ENCODE results near the gene DUS2. TPM values are rescaled to one million over a fixed set of nuclear protein-coding genes. Genes with fewer than 3 reads are reported as not detected.

The DUS2 gene
- total RNA-seq, 4 donors from 2014 or later: 9.2 to 13.1 (median 11.2) TPM

GRCh38 chr16:68083239-68083781 is 60.2 kb downstream of the DUS2 start:
- Histone ChIP-seq H3K9me3 (no peaks in the 10 kb centered on the region), H3K4me3 (no peak overlapping the region), H3K27me3 (no peaks in the 10 kb centered on the region), H3K4me1 (peaks cover 34 to 72% (median 53%) of the 10 kb centered on the region in 4 donors), H3K27ac (peak overlapping the region; percentile 98 to 100 (median 99)), H3K36me3 (no peaks in the 10 kb centered on the region)
- WGBS, 2 donors (ENCODE audit: low coverage in 1 of 2): 87 to 96% methylated on average over 3 to 4 of the region's 4 CpGs
- TF ChIP-seq POLR2AphosphoS5 (IDR thresholded peaks at IDR 0.05) (no peak), POLR2A (IDR thresholded peaks at IDR 0.05) (no peak), EP300 (IDR thresholded peaks at IDR 0.05; ENCODE audit: low read depth) (no peak)
- TF ChIP-seq, protein P1, sequence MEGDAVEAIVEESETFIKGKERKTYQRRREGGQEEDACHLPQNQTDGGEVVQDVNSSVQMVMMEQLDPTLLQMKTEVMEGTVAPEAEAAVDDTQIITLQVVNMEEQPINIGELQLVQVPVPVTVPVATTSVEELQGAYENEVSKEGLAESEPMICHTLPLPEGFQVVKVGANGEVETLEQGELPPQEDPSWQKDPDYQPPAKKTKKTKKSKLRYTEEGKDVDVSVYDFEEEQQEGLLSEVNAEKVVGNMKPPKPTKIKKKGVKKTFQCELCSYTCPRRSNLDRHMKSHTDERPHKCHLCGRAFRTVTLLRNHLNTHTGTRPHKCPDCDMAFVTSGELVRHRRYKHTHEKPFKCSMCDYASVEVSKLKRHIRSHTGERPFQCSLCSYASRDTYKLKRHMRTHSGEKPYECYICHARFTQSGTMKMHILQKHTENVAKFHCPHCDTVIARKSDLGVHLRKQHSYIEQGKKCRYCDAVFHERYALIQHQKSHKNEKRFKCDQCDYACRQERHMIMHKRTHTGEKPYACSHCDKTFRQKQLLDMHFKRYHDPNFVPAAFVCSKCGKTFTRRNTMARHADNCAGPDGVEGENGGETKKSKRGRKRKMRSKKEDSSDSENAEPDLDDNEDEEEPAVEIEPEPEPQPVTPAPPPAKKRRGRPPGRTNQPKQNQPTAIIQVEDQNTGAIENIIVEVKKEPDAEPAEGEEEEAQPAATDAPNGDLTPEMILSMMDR (IDR thresholded peaks at IDR 0.05): no peak
- intact Hi-C loops (cut with DNase I; ENCODE audit: low total_unique reads): loop anchor here (10.0 kb wide), 1 partner anchor 151 kb away; the partner anchor contains the start of gene ESRP2
- in situ Hi-C loops (cut with MboI; ENCODE audit: low pct_ligation_motif_present in 1 of 4, low pct_unique_long_range_greater_than_20kb in 1 of 4, low sequenced_read_pairs in 3 of 4): loop anchor here in 1 of 4 donors (25.0 kb wide), 1 partner anchor 154 kb away; the partner anchor contains the start of genes ESRP2 and PLA2G15
- DNase-seq: no peak

DNA sequence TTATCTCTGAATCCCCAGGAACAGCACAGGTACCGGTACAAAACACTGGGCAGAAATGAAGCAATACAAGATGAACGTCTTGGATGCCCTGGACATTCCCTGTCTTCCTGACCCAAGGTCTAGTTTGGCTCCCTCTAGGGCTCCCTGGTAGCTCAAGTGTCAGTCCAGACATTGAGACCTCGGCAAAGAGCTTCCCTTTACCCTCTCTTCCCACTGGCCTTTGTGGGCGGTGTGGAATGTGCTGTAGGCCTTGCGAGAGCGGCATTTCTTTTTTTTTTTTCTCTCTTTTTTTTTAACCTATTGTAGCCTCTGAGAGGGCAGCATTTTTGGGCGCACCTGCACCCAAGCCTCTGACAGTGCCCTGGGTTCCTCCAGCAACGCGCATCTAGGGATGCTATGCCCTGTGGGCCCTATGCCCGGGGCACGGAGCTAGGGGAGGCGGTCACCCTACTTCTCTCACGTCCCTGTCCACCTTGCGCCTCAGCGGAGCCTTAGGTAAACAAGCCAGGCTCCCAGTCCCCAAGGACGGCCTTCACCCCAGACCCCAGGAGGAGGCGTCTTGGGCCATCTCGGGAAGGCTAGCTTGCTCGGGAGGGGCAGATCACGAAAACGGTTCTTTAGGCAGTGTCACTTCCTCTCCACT is 60.9 kb downstream of the DUS2 start:
- Histone ChIP-seq H3K9me3 (no peaks in the 10 kb centered on the region), H3K27ac (peak overlapping the region; percentile 98 to 100 (median 99)), H3K4me1 (peaks cover 32 to 72% (median 51%) of the 10 kb centered on the region in 4 donors), H3K4me3 (peak overlapping the region in 3 of 4 donors; percentile 76 to 96 (median 90)), H3K27me3 (no peaks in the 10 kb centered on the region), H3K36me3 (no peaks in the 10 kb centered on the region)
- DNase-seq: no peak
- TF ChIP-seq EP300 (IDR thresholded peaks at IDR 0.05; ENCODE audit: low read depth): no peak
- TF ChIP-seq, protein P1 (IDR thresholded peaks at IDR 0.05): no peak
- no peak for TF ChIP-seq POLR2AphosphoS5 (IDR thresholded peaks at IDR 0.05)
- 39 to 44% methylated on average over 5 to 21 of the region's 21 CpGs for WGBS, 2 donors (ENCODE audit: low coverage in 1 of 2)
- in situ Hi-C loops (cut with MboI; ENCODE audit: low pct_ligation_motif_present in 1 of 4, low pct_unique_long_range_greater_than_20kb in 1 of 4, low sequenced_read_pairs in 3 of 4) (loop anchor here in 1 of 4 donors (25.0 kb wide), 1 partner anchor 153 kb away; the partner anchor contains the start of genes ESRP2 and PLA2G15), intact Hi-C loops (cut with DNase I; ENCODE audit: low total_unique reads) (loop anchor here (10.0 kb wide), 1 partner anchor 151 kb away; the partner anchor contains the start of gene ESRP2)

DNA sequence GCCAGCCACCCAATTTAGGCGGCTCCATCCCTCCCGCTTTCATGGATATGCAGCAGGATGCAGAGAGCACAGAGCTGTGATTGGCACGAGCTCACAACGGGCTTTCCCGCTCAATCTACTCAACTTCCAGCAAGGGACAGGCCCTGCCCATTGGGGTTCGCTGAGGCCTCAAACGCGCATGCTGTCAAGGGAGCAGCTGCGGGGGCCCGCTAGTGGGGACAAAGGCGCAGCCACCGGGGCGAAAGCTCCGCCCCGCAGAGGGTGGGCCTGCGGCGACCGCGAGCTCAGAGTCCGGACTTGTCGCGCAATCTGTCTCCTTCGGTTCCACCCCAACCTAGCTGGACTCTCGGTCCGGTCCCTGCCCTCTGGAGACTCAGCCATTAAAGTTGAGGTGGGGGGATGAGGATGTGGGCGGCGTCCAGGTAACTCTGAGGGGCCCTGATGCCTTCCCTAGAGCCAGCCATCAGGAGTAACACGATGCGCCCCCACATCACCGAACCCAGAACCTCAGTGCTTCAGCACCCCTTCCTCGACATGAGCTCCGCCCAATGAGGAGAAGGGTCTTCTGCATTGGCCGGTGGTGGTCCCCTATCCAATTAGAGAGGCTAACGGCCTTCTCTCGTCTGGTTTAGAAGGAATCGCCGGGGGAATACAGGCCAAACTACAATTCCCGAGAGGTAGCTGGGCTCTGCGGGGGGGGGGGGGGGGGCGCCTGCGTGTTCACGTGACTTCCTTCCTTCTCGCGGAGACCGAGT is 61.6 kb downstream of the DUS2 start:
- TF ChIP-seq, protein P1 (IDR thresholded peaks at IDR 0.05): peak in 3 of 5 experiments; percentile 10 to 34 (median 31)
- TF ChIP-seq POLR2A (IDR thresholded peaks at IDR 0.05): peak; percentile 64
- peak; percentile 10 to 77 (median 74) for TF ChIP-seq POLR2AphosphoS5 (IDR thresholded peaks at IDR 0.05)
- TF ChIP-seq EP300 (IDR thresholded peaks at IDR 0.05; ENCODE audit: low read depth): no peak
- peak overlapping the region; percentile 60 to 96 (median 83) for H3K4me3 ChIP-seq
- 16% methylated on average over 43 of the region's 45 CpGs; no CpG with 5 or more reads in 1 of the 2 donors for WGBS, 2 donors (ENCODE audit: low coverage in 1 of 2)
- peak; percentile 92 for DNase-seq
- H3K4me1 ChIP-seq: peaks cover 27 to 72% (median 45%) of the 10 kb centered on the region in 4 donors
- in situ Hi-C loops (cut with MboI; ENCODE audit: low pct_ligation_motif_present in 1 of 4, low pct_unique_long_range_greater_than_20kb in 1 of 4, low sequenced_read_pairs in 3 of 4): loop anchor here in 1 of 4 donors (25.0 kb wide), 1 partner anchor 153 kb away; the partner anchor contains the start of genes ESRP2 and PLA2G15
- H3K27ac ChIP-seq: peak overlapping the region; percentile 98 to 100 (median 99)
- no peaks in the 10 kb centered on the region for H3K36me3 ChIP-seq
- intact Hi-C loops (cut with DNase I; ENCODE audit: low total_unique reads): loop anchor here (10.0 kb wide), 1 partner anchor 150 kb away; the partner anchor contains the start of gene ESRP2
- H3K27me3 ChIP-seq: no peaks in the 10 kb centered on the region
- no peaks in the 10 kb centered on the region for H3K9me3 ChIP-seq
